EL (cell line): ENCODE results near the gene METTL8.
"Not testable (repeated sequence)": the region's sequence is repeated elsewhere in the genome, so short reads cannot be mapped to it uniquely, and the experiment has no call there.

ENCODE experiments used
- DNase-seq: peaks from one replicate; pipeline ENCODE4 v3.0.0-alpha.2; 2016

Gene METTL8

GRCh38 chr2:171430516-171431410 lies 3.0 kb downstream of the METTL8 start:
- DNase-seq = no peak

GRCh38 chr2:171422710-171423495 lies 10.9 kb downstream of the METTL8 start:
- DNase-seq = not testable (repeated sequence)

GRCh38 chr2:171420728-171421563 lies 12.8 kb downstream of the METTL8 start:
- no peak for DNase-seq

- no peak for DNase-seq
Observed at GRCh38 chr2:171419333-171419732, 14.5 kb downstream of the METTL8 start.

GRCh38 chr2:171416009-171416926 lies 17.5 kb downstream of the METTL8 start:
- DNase-seq = peak; percentile 93

- DNase-seq = not testable (repeated sequence)
Observed at GRCh38 chr2:171414645-171415044, 19.1 kb downstream of the METTL8 start.

- no peak for DNase-seq
Observed at GRCh38 chr2:171412571-171413175, 21.1 kb downstream of the METTL8 start.

- DNase-seq = peak; percentile 52
Observed at GRCh38 chr2:171411791-171412483, 21.9 kb downstream of the METTL8 start.

- DNase-seq = no peak
Observed at GRCh38 chr2:171411214-171411613, 22.6 kb downstream of the METTL8 start.

- peak; percentile 20 for DNase-seq
Observed at GRCh38 chr2:171410624-171411023, 23.2 kb downstream of the METTL8 start.

GRCh38 chr2:171410101-171410500 lies 23.7 kb downstream of the METTL8 start:
- DNase-seq = peak; percentile 71

GRCh38 chr2:171409436-171409971 lies 24.3 kb downstream of the METTL8 start:
- DNase-seq = no peak

- DNase-seq = no peak
Observed at GRCh38 chr2:171407676-171408044, 26.1 kb downstream of the METTL8 start.

- DNase-seq = no peak
Observed at GRCh38 chr2:171407030-171407675, 26.6 kb downstream of the METTL8 start.

- no peak for DNase-seq
Observed at GRCh38 chr2:171406044-171406443, 27.7 kb downstream of the METTL8 start.

GRCh38 chr2:171405546-171405945 lies 28.2 kb downstream of the METTL8 start:
- DNase-seq = no peak

- DNase-seq = no peak
Observed at GRCh38 chr2:171404719-171405118, 29.1 kb downstream of the METTL8 start.

GRCh38 chr2:171404261-171404660 lies 29.5 kb downstream of the METTL8 start:
- DNase-seq = peak; percentile 85

GRCh38 chr2:171402906-171403580 lies 30.7 kb downstream of the METTL8 start:
- DNase-seq = peak; percentile 64
